ENCODE measurements around the gene MEGF9. TPM values are rescaled to one million over a fixed set of nuclear protein-coding genes. Genes with fewer than 3 reads are reported as not detected.

MEGF9 gene
- polyA plus RNA-seq, 1 of the 3 experiments (the other 2 are of a cell fraction), result 1.8 TPM

GRCh38 chr9:120755044-120755443 is 40.8 kb upstream of the MEGF9 start:
- POLR2A ChIA-PET, result no interaction called here
- Histone ChIP-seq H3K27ac (ENCODE audit: low read depth in 2 of 2, low read length in 1 of 2) (no peak overlapping the region), H3K4me3 (ENCODE audit: low read depth in 2 of 2, low read length in 1 of 2) (no peak overlapping the region), H4K20me1 (ENCODE audit: insufficient read depth) (no peaks in the 10 kb centered on the region), H3F3A (replicated peaks; ENCODE audit: insufficient read depth) (peaks cover 23% of the 10 kb centered on the region), H3K79me2 (ENCODE audit: insufficient read depth) (no peaks in the 10 kb centered on the region), H2AFZ (ENCODE audit: low read depth) (no peak overlapping the region), H3K4me1 (ENCODE audit: control insufficient read depth in 1 of 2, insufficient read depth in 2 of 2, low read depth in 1 of 2, low read length in 1 of 2) (peaks cover 0 to 8% of the 10 kb centered on the region in 2 experiments; a peak in 1 of 4 replicates), H3K9me3 (no peaks in the 10 kb centered on the region), H3K9ac (no peak overlapping the region), H3K27me3 (ENCODE audit: insufficient read depth) (no peaks in the 10 kb centered on the region), H3K36me3 (replicated peaks in 1 of 2; ENCODE audit: control insufficient read depth in 1 of 2, insufficient read depth in 2 of 2, low read length in 1 of 2) (peaks cover 0 to 9% of the 10 kb centered on the region in 2 experiments), H3K9me2 (no peaks in the 10 kb centered on the region), H3K4me2 (no peak overlapping the region)
- CTCF ChIA-PET, result interaction anchor here (0.6 to 3.3 kb wide), 23 partner anchors 10 to 306 kb away, joined by 3 to 47 read pairs (median 7); partner anchors contain the start of gene FBXW2
- TF ChIP-seq TAF1 (IDR thresholded peaks at IDR 0.05; ENCODE audit: borderline replicate concordance, low read depth, low read length) (no peak), FOXM1 (IDR thresholded peaks at IDR 0.05; ENCODE audit: low read depth) (no peak), TCF12 (IDR thresholded peaks at IDR 0.05) (no peak), IRF3 (IDR thresholded peaks at IDR 0.05; ENCODE audit: low read depth, low read length) (no peak), USF1 (IDR thresholded peaks at IDR 0.05; ENCODE audit: borderline replicate concordance, low read depth) (no peak), NRF1 (IDR thresholded peaks at IDR 0.05; ENCODE audit: low read depth, low read length) (no peak), NFIC (IDR thresholded peaks at IDR 0.05; ENCODE audit: borderline replicate concordance) (no peak), EZH2phosphoT487 (IDR thresholded peaks at IDR 0.05; ENCODE audit: borderline replicate concordance, low read depth) (no peak), RFX5 (IDR thresholded peaks at IDR 0.05; ENCODE audit: low read length) (no peak), PBX3 (IDR thresholded peaks at IDR 0.05) (no peak), FOSL2 (IDR thresholded peaks at IDR 0.05; ENCODE audit: borderline replicate concordance, low read depth) (no peak), GABPA (IDR thresholded peaks at IDR 0.05; ENCODE audit: low read depth) (no peak), MXI1 (IDR thresholded peaks at IDR 0.05; ENCODE audit: low read depth, low read length) (no peak), POLR2AphosphoS5 (IDR thresholded peaks at IDR 0.05; ENCODE audit: low read depth, low read length) (no peak), SMC3 (IDR thresholded peaks at IDR 0.05; ENCODE audit: low read depth, low read length) (no peak), RXRA (IDR thresholded peaks at IDR 0.05; ENCODE audit: borderline replicate concordance, low read depth) (no peak), RCOR1 (IDR thresholded peaks at IDR 0.05; ENCODE audit: low read length) (no peak), JUND (IDR thresholded peaks at IDR 0.05) (no peak)
- no peak for DNase-seq
- WGBS (ENCODE audit: low lambda C conversion rate), result 95% methylated on average over 2 of the region's 2 CpGs

Data from SK-N-SH (cell line).